IMR-90 (cell line): Measurements from ENCODE around the gene ST3GAL4. TPM values are rescaled to one million over a fixed set of nuclear protein-coding genes. Genes with fewer than 3 reads are reported as not detected.

Experiments used
- ATAC-seq: fragments of 200-7000 bp; cut with Tn5 transposase; 2 replicates; pipeline ENCODE4 v1.9.1; 2020; ENCODE audit warnings: low read depth, mild to moderate bottlenecking, moderate library complexity
- BruUV-seq: library from RNA; stranded (reverse); fragments of 400-500 nt; replicated peaks from 2 replicates; lab custom pipeline; 2021; lab: Mats Ljungman, UMichigan
- CTCF ChIA-PET: fragments of 300-600 bp; formaldehyde crosslinking; extraction: SDS; loops from one replicate; lab custom pipeline; 2021; ENCODE audit warnings: antibody characterized with exemption; lab: Yijun Ruan, JAX
- POLR2A ChIA-PET: fragments of 300-600 bp; sonication (Branson Sonifier 250); formaldehyde crosslinking; loops from one replicate; lab custom pipeline; 2022; ENCODE audit warnings: antibody characterized with exemption; ENCODE audit not compliant: unreplicated experiment; lab: Charles Lee
- DNase-seq: peaks from one replicate; pipeline ENCODE4 v3.0.0; 2013
- H2AFZ ChIP-seq: replicated peaks from 2 replicates; pipeline ENCODE3; 2013; ENCODE audit warnings: low read length, mild to moderate bottlenecking; ENCODE audit not compliant: poor library complexity
- H2AK5ac ChIP-seq: 2 replicates; pipeline ENCODE4 v1.6.1; 2013; ENCODE audit warnings: low read depth, low read length, inconsistent platforms
- H2AK9ac ChIP-seq: replicated peaks from 2 replicates; pipeline ENCODE3; 2013; ENCODE audit warnings: mild to moderate bottlenecking, low read depth, low read length, moderate library complexity; ENCODE audit not compliant: poor library complexity
- H2BK120ac ChIP-seq: 2 replicates; pipeline ENCODE4 v1.6.1; 2013; ENCODE audit warnings: low read depth, low read length, inconsistent platforms
- H2BK15ac ChIP-seq: 3 replicates; pipeline ENCODE4 v1.6.1; 2013; ENCODE audit warnings: low read depth, low read length, inconsistent platforms
- H2BK20ac ChIP-seq: 2 replicates; pipeline ENCODE4 v1.6.1; 2013; ENCODE audit warnings: low read depth, mild to moderate bottlenecking, inconsistent platforms, low read length, moderate library complexity
- H2BK5ac ChIP-seq: 2 replicates; pipeline ENCODE4 v1.6.1; 2013; ENCODE audit warnings: mild to moderate bottlenecking, low read depth, low read length, inconsistent platforms; ENCODE audit not compliant: poor library complexity, severe bottlenecking
- H3K14ac ChIP-seq: replicated peaks from 2 replicates; pipeline ENCODE4 v1.6.1; 2013; ENCODE audit warnings: low read depth, low read length, inconsistent platforms
- H3K18ac ChIP-seq: 2 replicates; pipeline ENCODE4 v1.6.1; 2013; ENCODE audit warnings: low read depth, low read length, control low read depth
- H3K23ac ChIP-seq: 2 replicates; pipeline ENCODE4 v1.6.1; 2013; ENCODE audit warnings: low read depth, low read length, inconsistent platforms
- H3K27ac ChIP-seq: 2 replicates; pipeline ENCODE4 v1.5.1; 2013; ENCODE audit warnings: mild to moderate bottlenecking, control low read depth, low read length; ENCODE audit not compliant: insufficient read depth
- H3K27me3 ChIP-seq: 2 replicates; pipeline ENCODE4 v1.6.1; 2013; ENCODE audit warnings: low read length; ENCODE audit not compliant: control insufficient read depth, insufficient read depth
- H3K36me3 ChIP-seq: 2 replicates; pipeline ENCODE4 v1.6.1; 2013; ENCODE audit warnings: low read length, mixed read lengths; ENCODE audit not compliant: control insufficient read depth, insufficient read depth
- H3K4ac ChIP-seq: 2 replicates; pipeline ENCODE4 v1.6.1; 2013; ENCODE audit warnings: low read depth, low read length, inconsistent platforms
- H3K4me1 ChIP-seq: 2 replicates; pipeline ENCODE4 v1.6.1; 2013; ENCODE audit warnings: low read length, mixed read lengths; ENCODE audit not compliant: control insufficient read depth, insufficient read depth
- H3K4me2 ChIP-seq: 2 replicates; pipeline ENCODE4 v1.6.1; 2013; ENCODE audit warnings: low read depth, mild to moderate bottlenecking, control low read depth, low read length, moderate library complexity
- H3K4me3 ChIP-seq: 2 replicates; pipeline ENCODE4 v1.5.1; 2013; ENCODE audit warnings: low read depth, mild to moderate bottlenecking, control low read depth, low read length, moderate library complexity; ENCODE audit not compliant: insufficient read depth
- H3K56ac ChIP-seq: 2 replicates; pipeline ENCODE4 v1.6.1; 2013; ENCODE audit warnings: low read length, inconsistent platforms; ENCODE audit not compliant: insufficient read depth; ENCODE audit errors: extremely low read depth
- H3K79me1 ChIP-seq, 2 experiments: 2 replicates each; pipeline ENCODE4 v1.6.1; 2013; ENCODE audit warnings: low read length in 2 of 2, inconsistent platforms in 1 of 2, low read depth in 1 of 2
- H3K9ac ChIP-seq: 2 replicates; pipeline ENCODE4 v1.6.1; 2013; ENCODE audit warnings: low read depth, low read length, control low read depth
- H3K9me1 ChIP-seq: 2 replicates; pipeline ENCODE4 v1.6.1; 2013; ENCODE audit warnings: low read length, inconsistent platforms; ENCODE audit not compliant: insufficient read depth
- H3K9me3 ChIP-seq: 2 replicates; pipeline ENCODE4 v1.6.1; 2013; ENCODE audit warnings: low read length; ENCODE audit not compliant: control insufficient read depth, insufficient read depth
- H4K20me1 ChIP-seq: 2 replicates; pipeline ENCODE4 v1.6.1; 2013; ENCODE audit warnings: low read length, inconsistent platforms; ENCODE audit not compliant: insufficient read depth
- H4K5ac ChIP-seq: 2 replicates; pipeline ENCODE4 v1.6.1; 2013; ENCODE audit warnings: mild to moderate bottlenecking, low read depth, low read length, control low read depth
- H4K8ac ChIP-seq, 2 experiments: 2 replicates each; pipeline ENCODE4 v1.6.1; 2013; ENCODE audit warnings: low read depth in 2 of 2, low read length in 2 of 2, control low read depth in 1 of 2, inconsistent platforms in 1 of 2
- H4K91ac ChIP-seq: 2 replicates; pipeline ENCODE4 v1.6.1; 2013; ENCODE audit warnings: low read depth, low read length, inconsistent platforms; ENCODE audit not compliant: insufficient read depth
- BHLHE40 ChIP-seq: fragments of 150-350 bp; IDR thresholded peaks from 2 replicates; pipeline ENCODE4 v1.6.1; 2016; ENCODE audit warnings: mild to moderate bottlenecking, low read depth, low read length
- CEBPB ChIP-seq: IDR thresholded peaks from 2 replicates; pipeline ENCODE4 v1.6.1; 2012; ENCODE audit warnings: low read depth, low read length, improper control_type of control experiment
- CHD1 ChIP-seq: IDR thresholded peaks from 2 replicates; pipeline ENCODE4 v1.6.1; 2012; ENCODE audit warnings: low read depth, low read length, improper control_type of control experiment
- FOS ChIP-seq: fragments of 150-350 bp; IDR thresholded peaks from 2 replicates; pipeline ENCODE4 v1.6.1; 2016; ENCODE audit warnings: low read depth, low read length
- MXI1 ChIP-seq: IDR thresholded peaks from 2 replicates; pipeline ENCODE4 v1.6.1; 2012; ENCODE audit warnings: low read depth, mild to moderate bottlenecking, low read length, moderate library complexity, borderline replicate concordance
- RAD21 ChIP-seq: IDR thresholded peaks from 2 replicates; pipeline ENCODE4 v1.6.1; 2012; ENCODE audit warnings: low read length, improper control_type of control experiment
- RCOR1 ChIP-seq: IDR thresholded peaks from 2 replicates; pipeline ENCODE4 v1.6.1; 2012; ENCODE audit warnings: mild to moderate bottlenecking, low read length, improper control_type of control experiment; ENCODE audit not compliant: insufficient replicate concordance
- SMC3 ChIP-seq: fragments of 150-350 bp; IDR thresholded peaks from 2 replicates; pipeline ENCODE4 v1.6.1; 2016; ENCODE audit warnings: low read depth, mild to moderate bottlenecking, antibody characterized with exemption, low read length, moderate library complexity
- WGBS, 2 experiments: methylation state at CpG; one replicate each; pipeline versions ENCODE4 v1.1.5 to v1.1.7; 2013; ENCODE audit warnings: missing lambda C conversion rate in 2 of 2; ENCODE audit not compliant: insufficient read length in 1 of 2; ENCODE audit errors: extremely low coverage in 2 of 2; 5-methylcytosine and 5-hydroxymethylcytosine counted together
- dilution Hi-C: fragments of 300-500 bp; cut with HindIII; formaldehyde crosslinking; loops from one replicate; pipeline ENCODE4 v1.14.3; 2018; ENCODE audit warnings: low sequenced_read_pairs; ENCODE audit not compliant: unreplicated experiment
- in situ Hi-C: fragments of 300-500 bp; cut with MboI; formaldehyde crosslinking; loops from 3 replicates; pipeline ENCODE4 v1.14.3; 2019; ENCODE audit warnings: low sequenced_read_pairs, inconsistent platforms, mixed read lengths
- intact Hi-C: fragments of 100-400 bp; cut with micrococcal nuclease; formaldehyde crosslinking; loops from 2 replicates; pipeline ENCODE4 v1.10.0; 2022
- polyA plus RNA-seq, 3 experiments: library from polyadenylated mRNA; depleted of rRNA; stranded (reverse); fragments of >200 nt; gene quantifications; 2 replicates each; pipeline ENCODE4 v1.2.3, GENCODE V29; 2012; ENCODE audit warnings: low replicate concordance in 1 of 3
- total RNA-seq: library from RNA; depleted of rRNA; stranded (reverse); fragments of >200 nt; gene quantifications from 2 replicates; pipeline ENCODE4 v1.2.3, GENCODE V29; 2012
- TF ChIP-seq, protein P1 (sequence below): fragments of 150-350 bp; IDR thresholded peaks from 2 replicates; pipeline ENCODE4 v1.6.1; 2016; ENCODE audit warnings: low read depth, mild to moderate bottlenecking, low read length, moderate library complexity, borderline replicate concordance

ST3GAL4 gene
- total and polyA plus RNA-seq, 2 of the 4 experiments (the other 2 are of a cell fraction): 17.0 to 19.7 TPM

- Histone ChIP-seq H3K4me2 (no peak overlapping the region), H2BK5ac (no peak overlapping the region), H2AK9ac (no peak overlapping the region), H3K9ac (no peak overlapping the region), H3K27me3 (no peaks in the 10 kb centered on the region), H2BK20ac (no peak overlapping the region), H2AFZ (no peak overlapping the region), H3K4me1 (0 out of 2 replicates have a peak, but pooled peaks cover under 1% of the 10 kb centered on the region), H4K5ac (no peak overlapping the region), H3K18ac (no peak overlapping the region), H3K9me1 (peaks cover 6% of the 10 kb centered on the region; the same call in 1 of the 2 replicates), H3K14ac (no peak overlapping the region), H3K23ac (no peak overlapping the region), H4K8ac (no peak overlapping the region), H2BK120ac (no peak overlapping the region), H4K20me1 (no peaks in the 10 kb centered on the region), H3K4me3 (no peak overlapping the region), H3K79me1 (no peaks in the 10 kb centered on the region), H4K91ac (no peak overlapping the region), H2AK5ac (no peak overlapping the region), H3K56ac (no peak overlapping the region), H3K36me3 (peaks cover 1% of the 10 kb centered on the region; the same call in 1 of the 2 replicates), H3K9me3 (no peaks in the 10 kb centered on the region), H3K4ac (no peak overlapping the region), H3K27ac (no peak overlapping the region), H2BK15ac (no peak overlapping the region)
- DNase-seq: no peak
- no peak for ATAC-seq
- intact Hi-C loops (no loop called here), dilution Hi-C loops (no loop called here), in situ Hi-C loops (loop anchor here (25.0 kb wide), 2 partner anchors 561 to 1611 kb away; no protein-coding TSS in a partner anchor)
- no peak for TF ChIP-seq SMC3
- TF ChIP-seq FOS: no peak
- TF ChIP-seq CHD1: no peak
- no peak for TF ChIP-seq BHLHE40
- no peak for TF ChIP-seq RCOR1
- TF ChIP-seq MXI1: no peak
- no peak for TF ChIP-seq RAD21
- no peak for TF ChIP-seq CEBPB
- TF ChIP-seq, protein P1, sequence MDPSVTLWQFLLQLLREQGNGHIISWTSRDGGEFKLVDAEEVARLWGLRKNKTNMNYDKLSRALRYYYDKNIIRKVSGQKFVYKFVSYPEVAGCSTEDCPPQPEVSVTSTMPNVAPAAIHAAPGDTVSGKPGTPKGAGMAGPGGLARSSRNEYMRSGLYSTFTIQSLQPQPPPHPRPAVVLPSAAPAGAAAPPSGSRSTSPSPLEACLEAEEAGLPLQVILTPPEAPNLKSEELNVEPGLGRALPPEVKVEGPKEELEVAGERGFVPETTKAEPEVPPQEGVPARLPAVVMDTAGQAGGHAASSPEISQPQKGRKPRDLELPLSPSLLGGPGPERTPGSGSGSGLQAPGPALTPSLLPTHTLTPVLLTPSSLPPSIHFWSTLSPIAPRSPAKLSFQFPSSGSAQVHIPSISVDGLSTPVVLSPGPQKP: no peak
- no TSS peak for BruUV-seq
- POLR2A ChIA-PET: no interaction called here
- CTCF ChIA-PET: no interaction called here
- no CpG with 5 or more reads among the region's 3 CpGs for WGBS, 2 experiments
These were observed 70.6 kb downstream of the ST3GAL4 start for GRCh38 chr11:126426106-126426505.
